Keratinocyte (primary cell): Measurements from ENCODE around the gene PEX11G.
"Not testable (repeated sequence)": the region's sequence is repeated elsewhere in the genome, so short reads cannot be mapped to it uniquely, and the experiment has no call there.

ENCODE experiments used
- CTCF ChIP-seq, 3 experiments: IDR thresholded peaks in 1 of 3; conservative IDR thresholded peaks in 1 of 3; optimal IDR thresholded peaks in 1 of 3; 2 replicates in 2 of 3; 3 replicates in 1 of 3; pipeline versions ENCODE3 to v1.5.1; 2011; ENCODE audit warnings: low read length in 3 of 3, mild to moderate bottlenecking in 3 of 3, moderate library complexity in 2 of 3, control low read depth in 1 of 3, inconsistent platforms in 1 of 3; ENCODE audit not compliant: insufficient read depth in 2 of 3; ENCODE audit errors: extremely low read depth in 1 of 3
- EZH2 ChIP-seq: IDR thresholded peaks from one replicate; pipeline ENCODE4 v1.6.1; 2012; ENCODE audit warnings: inconsistent platforms, mild to moderate bottlenecking, low read length, moderate library complexity

GRCh38 chr19:7433456-7433855 lies 55.4 kb downstream of the PEX11G start:
- TF ChIP-seq CTCF (optimal IDR thresholded peaks at IDR 0.05 in 1 of 3, IDR thresholded peaks at IDR 0.05 in 1 of 3, conservative IDR thresholded peaks at IDR 0.05 in 1 of 3; ENCODE audit: extremely low read depth in 1 of 3, insufficient read depth in 2 of 3, low read length in 3 of 3); EZH2: not testable (repeated sequence)
